ENCODE data around the gene LRP2.
"Not testable (repeated sequence)": the region's sequence is repeated elsewhere in the genome, so short reads cannot be mapped to it uniquely, and the experiment has no call there.

LRP2 gene

DNA sequence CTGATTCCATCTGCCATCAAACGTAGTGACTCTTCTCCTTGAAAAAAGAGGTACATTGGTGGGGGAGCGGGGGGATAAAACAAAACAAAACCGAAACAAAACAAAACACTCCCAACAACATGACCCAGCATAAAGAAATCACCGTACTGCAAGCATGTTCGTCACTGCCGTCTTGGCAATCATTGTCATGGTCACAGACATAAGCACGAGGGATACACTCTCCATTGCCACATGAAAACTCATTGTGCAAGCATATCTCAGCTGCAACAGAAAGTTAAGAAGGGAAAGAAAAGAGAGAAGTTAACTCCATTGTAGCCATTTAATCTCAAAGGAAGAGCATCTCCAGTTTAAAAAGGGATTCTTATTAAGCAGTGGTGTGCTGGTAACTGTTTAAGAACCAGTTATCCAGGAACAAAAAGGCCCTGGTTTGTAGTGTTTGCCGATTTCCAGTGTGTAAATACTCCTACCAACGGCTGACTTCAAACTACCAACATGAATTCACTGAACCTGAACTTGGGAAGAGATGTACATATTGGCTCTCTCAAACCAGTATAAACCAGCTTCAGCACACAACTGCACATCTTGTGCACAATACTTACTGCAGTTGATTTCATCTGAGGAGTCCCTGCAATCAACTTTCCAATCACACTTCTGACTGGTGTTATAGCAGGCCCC is 68.2 kb downstream of the LRP2 start:
- H3K27ac ChIP-seq: no peak overlapping the region
- no peaks in the 10 kb centered on the region for H3K9me3 ChIP-seq (replicated peaks in 1 of 11)
- H4K20me1 ChIP-seq: no peaks in the 10 kb centered on the region

DNA sequence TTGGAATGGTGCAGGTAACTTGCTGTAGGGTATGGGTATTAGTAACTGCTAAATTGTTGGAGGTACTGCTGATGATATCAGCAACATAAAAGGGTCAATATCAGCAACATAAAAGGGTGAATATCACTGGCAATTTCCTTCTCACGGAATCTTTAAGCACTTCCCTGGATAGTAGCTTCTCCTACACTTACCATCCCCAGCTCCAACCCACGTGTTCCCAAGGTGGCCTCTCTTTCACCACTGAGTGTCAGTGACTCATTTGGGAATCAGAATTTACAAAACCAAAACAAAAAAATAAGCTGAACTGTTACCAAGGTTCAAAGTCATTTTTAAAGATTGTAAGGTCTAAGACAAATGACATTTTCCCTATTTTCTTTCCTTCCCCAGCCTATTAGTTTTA is 70.8 kb downstream of the LRP2 start:
- no peak for TF ChIP-seq Cebpa-rat (IDR thresholded peaks at IDR 0.05)
- H3K9me3 ChIP-seq (replicated peaks in 1 of 11): no peaks in the 10 kb centered on the region
- no peaks in the 10 kb centered on the region for H3K4me1 ChIP-seq
- H3K4me2 ChIP-seq: no peak overlapping the region
- H3K27me3 ChIP-seq: no peaks in the 10 kb centered on the region
- H3K36me3 ChIP-seq: no peaks in the 10 kb centered on the region
- no peaks in the 10 kb centered on the region for H4K20me1 ChIP-seq
- no peak overlapping the region for H3K4me3 ChIP-seq
- H3K27ac ChIP-seq: no peak overlapping the region
- no peak overlapping the region for H3K9ac ChIP-seq

More for the DNA sequence above, 68.2 kb downstream of the LRP2 start:
- Histone ChIP-seq H3K27me3 (no peaks in the 10 kb centered on the region), H3K4me3 (no peak overlapping the region), H3K9ac (no peak overlapping the region), H3K4me1 (no peaks in the 10 kb centered on the region), H3K4me2 (no peak overlapping the region), H3K36me3 (no peaks in the 10 kb centered on the region)
- TF ChIP-seq Cebpa-rat (IDR thresholded peaks at IDR 0.05): no peak

DNA sequence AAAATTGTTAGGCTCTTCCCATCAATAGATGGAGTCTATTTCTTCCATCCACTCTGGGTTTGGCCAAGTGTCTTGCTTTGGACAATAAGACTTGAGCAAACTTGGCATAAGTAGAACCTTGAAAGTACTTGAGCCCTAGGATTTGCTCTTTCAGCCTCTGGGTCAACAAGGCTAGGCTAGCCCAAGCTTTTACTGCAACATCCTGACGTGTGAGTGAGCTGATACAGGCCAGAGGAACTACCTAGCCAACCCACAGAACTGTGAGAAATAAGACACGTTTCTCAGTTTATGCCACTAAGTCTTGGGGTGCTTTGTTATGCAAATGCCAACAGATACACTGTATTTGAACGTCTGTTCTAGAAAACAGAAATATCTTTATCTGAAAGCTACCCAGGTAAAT is 71.9 kb downstream of the LRP2 start:
- Histone ChIP-seq H3K36me3 (no peaks in the 10 kb centered on the region), H3K9ac (no peak overlapping the region), H3K4me2 (no peak overlapping the region), H3K4me1 (no peaks in the 10 kb centered on the region), H3K4me3 (no peak overlapping the region), H4K20me1 (no peaks in the 10 kb centered on the region), H3K27ac (no peak overlapping the region), H3K9me3 (replicated peaks in 1 of 11) (no peaks in the 10 kb centered on the region), H3K27me3 (no peaks in the 10 kb centered on the region)
- no peak for TF ChIP-seq Cebpa-rat (IDR thresholded peaks at IDR 0.05)

DNA sequence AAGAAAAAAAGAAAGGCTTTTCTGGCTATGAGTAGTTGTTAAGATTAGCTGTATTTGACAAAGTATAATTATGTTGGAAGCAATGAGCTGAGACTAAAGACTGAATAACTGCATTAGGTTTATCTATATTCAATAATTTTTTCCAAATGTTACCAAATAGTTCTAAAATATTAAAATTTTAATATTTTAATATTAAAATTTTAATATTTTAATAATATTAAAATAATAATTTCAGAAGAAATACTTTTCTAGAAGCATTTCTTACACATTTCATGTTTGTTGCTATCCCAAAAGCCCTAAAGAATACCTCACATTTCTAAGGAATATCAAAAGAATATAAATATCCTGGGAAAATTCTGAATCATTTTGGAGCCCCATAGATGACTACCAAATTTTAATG is 74.7 kb downstream of the LRP2 start:
- no peak overlapping the region for H3K4me3 ChIP-seq
- H3K36me3 ChIP-seq: no peaks in the 10 kb centered on the region
- no peak overlapping the region for H3K27ac ChIP-seq
- no peaks in the 10 kb centered on the region for H3K4me1 ChIP-seq
- H3K4me2 ChIP-seq: no peak overlapping the region
- no peaks in the 10 kb centered on the region for H3K9me3 ChIP-seq (replicated peaks in 1 of 11)
- TF ChIP-seq Cebpa-rat (IDR thresholded peaks at IDR 0.05): no peak
- H3K27me3 ChIP-seq: no peaks in the 10 kb centered on the region
- H4K20me1 ChIP-seq: no peaks in the 10 kb centered on the region
- H3K9ac ChIP-seq: no peak overlapping the region

DNA sequence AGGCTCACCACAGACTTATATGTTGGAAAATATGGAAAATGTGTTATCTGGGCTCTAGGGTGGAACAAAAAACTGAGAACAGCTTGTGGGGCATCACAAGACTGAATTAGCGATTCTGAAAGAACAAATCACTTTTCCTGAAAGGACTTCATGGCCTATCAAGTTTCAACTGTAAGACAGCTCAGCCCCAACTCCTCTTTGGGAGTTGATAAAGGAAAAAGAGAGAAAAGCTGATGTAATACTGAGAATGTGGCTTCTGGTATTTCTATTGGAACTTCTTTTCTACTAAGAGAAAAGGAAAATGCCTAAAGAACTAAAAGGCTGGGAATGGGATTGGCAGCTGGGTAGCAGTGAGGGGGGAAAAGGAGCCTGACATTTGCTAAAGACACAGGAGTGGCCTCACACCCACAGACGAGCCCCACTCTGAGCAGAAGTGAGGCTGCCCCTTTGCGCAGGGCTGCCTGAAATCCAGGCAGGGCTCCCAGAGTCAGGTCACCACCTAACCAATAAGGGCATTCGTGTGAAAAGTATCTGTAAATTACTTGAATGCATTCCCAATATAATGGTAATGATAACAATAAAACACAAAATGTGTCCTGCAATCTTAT is 75.6 kb downstream of the LRP2 start:
- no peak overlapping the region for H3K4me2 ChIP-seq
- H3K27me3 ChIP-seq: no peaks in the 10 kb centered on the region
- no peaks in the 10 kb centered on the region for H3K9me3 ChIP-seq (replicated peaks in 1 of 11)
- H3K27ac ChIP-seq: no peak overlapping the region
- no peak overlapping the region for H3K9ac ChIP-seq
- no peak overlapping the region for H3K4me3 ChIP-seq
- H3K4me1 ChIP-seq: no peaks in the 10 kb centered on the region
- no peaks in the 10 kb centered on the region for H4K20me1 ChIP-seq
- TF ChIP-seq Cebpa-rat (IDR thresholded peaks at IDR 0.05): no peak
- no peaks in the 10 kb centered on the region for H3K36me3 ChIP-seq

DNA sequence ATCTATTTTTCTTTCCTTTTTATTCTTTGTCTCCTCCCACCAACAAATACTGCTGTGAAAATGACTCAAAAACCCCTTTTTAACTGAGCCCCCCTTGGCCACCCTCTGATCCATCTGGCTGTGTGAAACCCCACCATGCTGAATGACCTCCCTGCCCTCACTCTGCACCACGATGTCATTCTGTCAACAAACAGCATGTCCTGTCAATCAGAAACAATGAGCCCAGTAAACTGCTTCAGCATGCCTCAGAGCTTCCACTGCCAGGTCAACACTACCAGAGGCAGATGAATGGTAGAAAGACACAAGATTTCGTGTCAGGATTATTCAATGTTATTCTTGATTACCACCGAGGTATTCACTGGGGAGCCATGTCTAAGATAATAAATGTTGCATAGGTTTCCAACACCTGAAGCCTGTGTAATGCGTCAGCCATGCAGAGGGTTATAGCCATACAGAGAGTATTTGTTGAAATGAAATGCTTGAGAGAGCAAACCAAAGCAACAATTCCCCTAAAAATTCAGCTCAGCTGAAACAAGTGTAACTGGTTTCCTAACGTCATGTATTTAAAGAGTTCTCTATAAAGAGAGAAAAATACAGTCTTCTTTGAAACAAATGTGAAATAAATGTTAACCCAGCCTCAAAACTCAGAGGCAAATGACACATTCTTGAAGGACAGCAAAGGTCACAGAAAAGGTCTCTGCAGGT is 76.7 kb downstream of the LRP2 start:
- H3K9me3 ChIP-seq (replicated peaks in 1 of 11): no peaks in the 10 kb centered on the region
- H3K4me1 ChIP-seq: no peaks in the 10 kb centered on the region
- no peak overlapping the region for H3K4me3 ChIP-seq
- H3K27me3 ChIP-seq: no peaks in the 10 kb centered on the region
- H4K20me1 ChIP-seq: no peaks in the 10 kb centered on the region
- H3K9ac ChIP-seq: no peak overlapping the region
- no peak overlapping the region for H3K4me2 ChIP-seq
- no peak for TF ChIP-seq Cebpa-rat (IDR thresholded peaks at IDR 0.05)
- H3K27ac ChIP-seq: no peak overlapping the region
- no peaks in the 10 kb centered on the region for H3K36me3 ChIP-seq

DNA sequence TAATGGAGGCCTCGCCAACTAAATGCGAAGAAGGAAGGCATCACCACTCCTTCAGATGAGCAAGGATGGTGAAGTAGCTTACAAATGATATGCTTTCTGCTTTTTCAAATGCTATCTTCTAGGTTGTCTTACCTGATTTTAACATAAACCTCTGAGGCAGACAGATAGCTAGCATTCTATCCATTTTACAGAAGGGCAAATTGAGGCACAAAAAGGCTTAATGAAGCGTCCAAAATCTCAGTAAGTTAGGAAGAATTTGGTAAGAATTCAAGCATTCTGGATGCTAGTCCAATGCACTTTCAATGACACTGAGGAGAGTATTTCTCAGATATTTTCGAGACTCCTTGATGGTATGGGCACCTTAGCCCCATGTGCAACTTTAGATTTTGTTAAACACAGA is 81.8 kb downstream of the LRP2 start:
- no peak for TF ChIP-seq Cebpa-rat (IDR thresholded peaks at IDR 0.05)
- Histone ChIP-seq H4K20me1 (no peaks in the 10 kb centered on the region), H3K4me2 (no peak overlapping the region), H3K9me3 (replicated peaks in 1 of 11) (no peaks in the 10 kb centered on the region), H3K4me1 (peaks cover 0 to 2% (median 0%) of the 10 kb centered on the region in 10 experiments; a peak in 1 of 20 replicates), H3K27me3 (no peaks in the 10 kb centered on the region), H3K27ac (no peak overlapping the region), H3K36me3 (no peaks in the 10 kb centered on the region), H3K4me3 (no peak overlapping the region), H3K9ac (no peak overlapping the region)

DNA sequence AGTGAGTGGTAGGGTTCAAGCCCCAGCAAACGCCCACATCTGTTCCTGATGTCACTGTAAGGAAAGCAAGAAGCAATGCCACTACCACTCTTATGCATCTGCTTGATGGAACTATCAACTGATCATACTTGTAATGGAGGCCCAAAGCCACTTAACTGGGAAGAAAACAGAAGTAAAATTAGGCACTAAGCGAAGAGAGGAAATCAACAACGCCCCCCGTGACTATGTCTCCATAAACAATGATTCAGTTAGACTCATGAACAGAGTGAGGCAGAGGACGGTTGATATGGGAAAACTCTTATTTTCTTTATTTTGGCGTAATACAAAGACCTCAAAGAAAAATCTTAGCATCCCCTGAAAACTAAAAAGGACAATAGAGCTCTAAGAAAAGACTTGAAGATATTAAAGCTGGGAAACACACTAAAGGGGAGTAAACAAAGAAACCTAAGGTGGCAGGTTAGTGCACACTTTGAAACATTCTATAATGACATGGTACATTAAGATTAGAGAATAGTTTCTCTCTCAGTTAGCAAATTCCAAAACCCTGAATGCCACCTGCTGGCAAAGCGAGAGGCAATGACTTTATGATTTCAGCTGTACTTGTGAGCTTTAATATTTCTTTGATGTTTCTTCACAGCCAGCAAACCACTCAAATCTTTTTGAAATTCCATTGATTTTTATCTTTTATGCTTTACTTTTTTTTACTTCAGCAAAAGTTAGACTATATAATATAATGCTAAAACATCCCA is 86.5 kb downstream of the LRP2 start:
- Histone ChIP-seq H3K9ac (no peak overlapping the region), H3K27ac (no peak overlapping the region), H3K36me3 (no peaks in the 10 kb centered on the region), H3K4me3 (no peak overlapping the region), H3K27me3 (no peaks in the 10 kb centered on the region), H3K4me1 (peaks cover 0 to 4% (median 0%) of the 10 kb centered on the region in 10 experiments; a peak in 1 of 20 replicates), H4K20me1 (no peaks in the 10 kb centered on the region), H3K9me3 (replicated peaks in 1 of 11) (no peaks in the 10 kb centered on the region), H3K4me2 (no peak overlapping the region)
- TF ChIP-seq Cebpa-rat (IDR thresholded peaks at IDR 0.05): no peak

DNA sequence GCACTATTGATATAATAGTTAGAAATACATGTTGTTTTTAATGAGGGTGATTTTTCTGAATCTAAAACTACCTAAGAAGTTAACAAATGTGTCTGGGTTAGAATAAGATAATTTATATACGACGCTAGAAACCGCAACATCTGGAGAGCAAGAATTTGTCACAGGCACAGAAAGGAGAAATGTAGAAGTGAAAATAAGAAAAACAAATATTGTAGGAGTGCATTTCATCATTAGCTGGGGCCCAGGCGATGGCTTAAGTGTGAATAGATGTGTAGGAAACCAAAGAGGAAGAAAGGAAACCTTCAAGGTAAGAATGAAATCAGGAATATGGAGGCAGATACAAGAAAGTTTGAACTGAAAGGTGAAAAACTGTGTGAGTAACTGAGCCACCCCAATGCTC is 90.3 kb downstream of the LRP2 start:
- Histone ChIP-seq H3K4me3 (no peak overlapping the region), H3K36me3 (no peaks in the 10 kb centered on the region), H3K27ac (no peak overlapping the region), H4K20me1 (no peaks in the 10 kb centered on the region), H3K4me2 (no peak overlapping the region), H3K4me1 (peaks cover 0 to 4% (median 0%) of the 10 kb centered on the region in 10 experiments; a peak in 1 of 20 replicates), H3K27me3 (no peaks in the 10 kb centered on the region), H3K9me3 (replicated peaks in 1 of 11) (no peaks in the 10 kb centered on the region), H3K9ac (no peak overlapping the region)
- TF ChIP-seq Cebpa-rat (IDR thresholded peaks at IDR 0.05): no peak

DNA sequence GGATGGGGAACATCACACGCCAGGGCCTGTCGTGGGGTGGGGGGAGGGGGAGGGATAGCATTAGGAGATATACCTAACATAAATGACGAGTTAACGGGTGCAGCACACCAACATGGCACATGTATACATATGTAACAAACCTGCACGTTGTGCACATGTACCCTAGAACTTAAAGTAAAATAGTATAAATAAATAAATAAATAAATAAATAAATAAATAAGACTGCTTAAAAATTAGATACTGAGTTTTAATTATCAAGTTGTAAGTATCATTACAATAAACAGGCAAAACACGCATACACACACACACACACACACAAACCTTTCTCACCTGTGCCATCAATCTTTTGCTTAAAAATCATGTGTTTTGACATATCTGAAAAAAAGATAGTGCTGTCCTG is 91.8 kb downstream of the LRP2 start:
- H3K27ac ChIP-seq; H3K4me3 ChIP-seq; H3K36me3 ChIP-seq; H4K20me1 ChIP-seq; H3K4me2 ChIP-seq; H3K27me3 ChIP-seq; H3K9ac ChIP-seq; H3K9me3 ChIP-seq (replicated peaks in 1 of 11): not testable (repeated sequence)
- peaks cover 0 to 13% (median 8%) of the 10 kb centered on the region in 10 experiments; a peak in 10 of 20 replicates for H3K4me1 ChIP-seq

Data from BLaER1 treated with 17β-estradiol and CSF1 and Interleukin-3, amounts not matched to agents 10 nM and 100 nM (cell line).